Ureter (tissue), 1 donor: ENCODE measurements around the gene GSK3A. TPM values are rescaled to one million over a fixed set of nuclear protein-coding genes. Genes with fewer than 3 reads are reported as not detected.

Experiments
- DNase-seq: peaks from one replicate; pipeline ENCODE4 v3.0.0-alpha.2; 2020; ENCODE audit warnings: low spot score
- total RNA-seq: library from RNA; stranded (reverse); gene quantifications from one replicate; pipeline ENCODE4 v1.2.4, GENCODE V29; 2023
- donor health status: DM: yes; HTN: yes; CAD: no.

Gene GSK3A
- total RNA-seq, 1 donor from 2014 or later: 36.4 TPM

DNA sequence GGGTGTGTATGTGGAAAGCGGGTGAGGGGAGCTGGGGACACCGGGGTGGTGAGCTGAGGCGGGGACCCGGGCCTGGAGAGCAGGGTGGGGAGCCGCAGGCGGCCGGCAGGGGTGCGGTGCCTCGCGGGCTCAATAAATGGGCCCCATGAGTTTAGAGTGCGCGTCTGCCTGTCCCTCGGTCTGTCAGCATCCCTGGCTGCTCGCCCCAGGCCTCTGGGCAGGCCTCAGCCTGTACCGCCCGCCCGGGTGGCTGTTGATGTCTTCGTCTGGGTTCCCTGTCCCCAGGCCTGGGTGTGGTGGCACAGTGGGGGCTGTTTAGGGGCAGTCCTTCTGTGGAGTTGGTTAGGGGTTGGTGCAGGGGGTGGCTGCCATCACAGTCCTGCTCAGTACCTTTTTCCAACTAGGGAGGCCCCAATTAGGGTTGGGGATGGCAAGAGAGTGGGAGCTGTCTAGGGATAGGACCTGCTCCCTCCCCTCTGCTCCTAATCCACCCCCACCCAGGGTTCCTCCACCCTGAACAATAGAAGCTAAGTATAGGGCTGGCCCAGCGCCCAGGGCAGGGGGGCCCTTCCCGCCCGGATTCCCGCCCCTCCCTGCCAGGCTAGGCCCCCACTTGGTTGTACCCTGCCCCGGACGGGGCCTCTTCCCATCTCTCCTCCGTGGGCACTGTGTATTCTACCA lies 38.9 kb upstream of the GSK3A start:
- peak; percentile 84 for DNase-seq

DNA sequence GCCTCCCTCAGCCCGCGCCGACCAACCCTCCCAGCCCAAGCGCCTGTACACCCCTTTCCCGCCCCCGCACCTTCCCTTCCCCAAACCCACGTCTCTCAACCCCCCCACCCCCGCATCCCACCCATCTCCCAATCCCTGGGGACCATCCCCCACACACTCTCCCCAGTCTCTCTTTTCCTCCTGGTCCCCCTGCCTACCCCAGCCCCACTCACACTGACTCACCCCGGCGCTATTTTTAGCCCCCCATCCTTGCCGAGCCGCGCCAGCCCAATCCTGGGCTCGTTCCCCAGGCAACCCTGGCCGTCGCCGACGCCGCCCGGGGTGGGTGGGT lies 38.4 kb upstream of the GSK3A start:
- no peak for DNase-seq

DNA sequence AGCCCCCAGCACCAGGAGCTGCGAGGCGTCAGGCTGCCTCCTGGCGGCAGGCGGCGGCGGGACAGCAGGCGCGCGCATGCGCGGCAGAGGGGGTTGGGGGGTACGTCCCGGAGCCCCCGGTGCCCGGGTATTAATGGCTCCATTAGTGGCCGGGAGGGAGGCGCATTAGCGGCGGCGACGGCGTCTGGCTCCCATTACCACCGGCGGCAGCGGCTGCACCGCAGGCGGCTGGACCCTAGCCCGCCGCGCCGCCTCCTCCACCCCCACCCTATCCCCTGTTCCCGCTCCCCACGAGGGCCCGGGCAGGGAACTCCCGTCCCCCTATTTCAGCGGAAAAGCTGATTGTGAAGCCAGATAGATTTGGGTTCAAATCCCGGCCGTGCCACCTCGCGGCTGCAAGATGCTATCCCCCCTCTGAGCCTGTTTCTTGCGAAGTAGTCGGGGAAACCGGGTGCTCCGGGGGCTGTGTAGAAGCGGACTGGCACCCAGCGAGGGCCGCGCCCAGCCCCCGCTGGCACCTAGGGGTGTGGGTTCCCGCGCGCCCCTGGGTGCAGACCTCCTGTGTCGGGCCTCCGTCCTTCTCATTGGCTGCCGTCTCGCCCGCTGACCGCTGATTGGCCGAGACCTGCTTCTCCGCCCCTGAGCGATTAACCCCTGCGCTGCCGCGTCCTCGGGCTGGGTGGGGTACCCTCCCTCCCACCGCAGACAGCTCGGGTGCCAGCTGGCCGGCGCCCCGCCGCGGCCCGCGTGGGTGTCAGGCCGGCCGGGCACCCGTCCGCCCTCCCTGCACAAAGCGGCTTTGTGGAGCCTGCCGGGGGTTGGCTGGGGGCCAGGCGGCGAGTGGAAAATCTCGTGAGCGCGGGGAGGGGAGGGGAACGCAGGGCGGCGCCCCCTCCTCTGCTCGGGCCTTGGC lies 37.8 kb upstream of the GSK3A start:
- peak; percentile 94 for DNase-seq

DNA sequence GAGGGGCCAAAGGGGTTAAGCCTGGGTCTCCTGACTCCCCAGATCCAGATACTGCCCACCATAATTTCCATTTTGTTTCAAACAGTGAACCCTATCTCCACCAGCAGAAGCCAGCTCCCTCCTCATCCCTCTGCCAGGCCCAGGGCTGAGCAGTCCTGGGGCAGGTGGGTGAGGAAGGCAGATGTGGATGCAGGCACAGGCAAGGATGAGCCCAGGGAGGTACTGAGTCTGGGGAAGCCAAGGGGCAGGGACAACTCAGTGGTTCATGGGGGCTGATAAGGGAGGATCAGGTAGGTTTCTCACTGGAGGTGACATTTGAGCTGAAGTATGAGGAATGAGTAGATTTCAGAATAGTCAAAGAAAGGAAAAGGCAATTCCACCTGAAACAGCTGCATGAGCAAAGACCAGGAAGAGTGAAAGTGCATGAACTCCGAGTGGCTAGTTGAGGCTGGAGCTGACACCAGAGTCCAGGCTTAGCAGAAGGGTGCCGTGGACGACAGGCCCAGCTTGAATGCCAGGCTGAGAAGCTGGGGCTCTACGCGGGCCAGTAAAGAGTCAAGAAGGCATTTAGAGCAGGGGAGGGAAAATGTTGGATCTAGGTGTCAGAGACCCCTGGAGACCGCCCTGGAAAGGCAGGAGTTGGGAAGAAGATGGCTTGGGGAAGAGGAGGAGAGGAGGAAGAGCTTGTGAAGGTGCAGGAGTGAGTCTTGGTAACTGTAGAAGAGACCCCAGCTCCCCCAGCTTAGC lies 36.9 kb upstream of the GSK3A start:
- peak; percentile 44 for DNase-seq

DNA sequence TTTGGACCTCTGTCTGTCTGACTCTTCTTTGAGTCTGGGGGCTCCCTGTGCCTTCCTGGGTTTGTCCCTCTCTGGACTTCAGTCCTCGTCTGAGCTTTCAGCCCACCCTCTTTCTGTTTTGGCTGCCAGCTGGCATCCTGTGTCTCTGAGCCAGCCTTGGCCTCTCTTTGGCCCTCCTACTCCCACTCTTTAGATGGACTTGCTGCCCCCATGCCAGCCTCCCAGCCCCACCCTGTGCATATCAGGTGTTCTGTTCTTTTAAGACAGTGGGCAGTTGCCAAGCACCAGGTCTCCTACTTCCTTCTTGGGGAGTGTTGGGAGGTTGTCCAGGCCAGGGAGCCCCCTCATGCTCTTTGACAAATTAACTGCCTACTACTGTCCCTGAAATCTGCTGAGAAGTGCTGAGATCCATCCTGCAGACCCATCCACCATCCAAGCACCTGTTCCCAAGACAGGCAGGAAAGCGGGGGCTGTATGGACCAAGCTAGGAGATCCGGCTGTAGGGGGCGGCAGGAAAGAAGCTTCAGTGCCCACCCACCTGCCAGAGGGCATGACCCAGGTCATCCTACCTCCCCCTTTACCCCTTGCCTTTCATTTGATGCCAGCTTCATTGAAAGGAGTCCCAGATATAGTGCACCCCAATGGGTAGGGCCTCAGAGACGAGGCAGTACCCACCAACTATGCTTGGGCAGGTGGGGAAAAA lies 36.2 kb upstream of the GSK3A start:
- DNase-seq: peak; percentile 44

DNA sequence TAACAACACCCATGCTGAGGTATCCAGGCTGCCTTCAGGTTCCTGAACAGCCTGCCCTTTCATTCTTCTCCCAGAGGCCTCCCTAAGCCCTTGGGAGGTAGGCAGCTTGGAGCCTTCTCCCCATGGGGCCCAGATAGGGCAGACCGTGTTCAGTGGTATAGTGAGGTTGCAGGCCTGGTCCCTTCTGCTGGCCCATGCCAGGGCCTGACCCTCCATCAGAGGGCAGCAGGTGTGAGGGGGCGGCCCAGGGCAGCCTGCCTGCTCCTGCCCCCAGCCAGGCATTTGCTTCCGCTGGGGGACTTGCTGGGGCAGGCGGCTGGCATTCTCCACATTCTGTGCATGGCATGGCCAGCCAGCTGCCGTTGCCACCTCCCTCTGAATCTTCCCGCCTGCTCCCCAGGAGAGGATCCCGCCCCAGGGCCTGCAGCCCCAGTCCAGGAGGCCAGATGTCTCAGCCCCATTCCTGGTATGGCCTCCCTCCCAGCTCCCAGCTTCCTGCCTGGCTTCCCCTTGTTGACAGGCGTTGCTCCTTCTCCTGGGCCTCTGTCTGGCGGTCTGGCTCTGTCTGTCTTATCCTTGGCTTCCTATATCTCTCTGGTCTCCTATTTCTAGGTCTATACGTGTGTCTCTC lies 35.5 kb upstream of the GSK3A start:
- peak; percentile 52 for DNase-seq

DNA sequence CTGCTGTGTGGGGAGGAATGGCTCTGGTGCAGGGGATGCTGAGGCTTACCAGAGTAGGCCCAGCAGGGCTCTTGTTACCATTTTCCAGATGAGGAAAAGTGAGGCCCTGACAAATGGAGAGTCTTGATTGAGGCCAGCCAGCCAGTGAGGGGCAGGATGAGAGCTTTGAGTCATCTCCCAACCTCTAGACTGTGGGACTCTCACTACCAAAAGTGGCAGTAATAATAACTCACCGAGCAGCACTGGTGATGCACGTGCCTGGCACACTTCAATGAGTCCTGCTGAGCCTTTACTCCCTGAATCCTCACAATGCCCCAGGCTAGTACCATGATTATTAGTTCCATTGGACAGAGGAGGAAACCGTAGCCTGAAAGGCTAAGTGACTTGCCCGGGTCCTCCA lies 34.4 kb upstream of the GSK3A start:
- no peak for DNase-seq

DNA sequence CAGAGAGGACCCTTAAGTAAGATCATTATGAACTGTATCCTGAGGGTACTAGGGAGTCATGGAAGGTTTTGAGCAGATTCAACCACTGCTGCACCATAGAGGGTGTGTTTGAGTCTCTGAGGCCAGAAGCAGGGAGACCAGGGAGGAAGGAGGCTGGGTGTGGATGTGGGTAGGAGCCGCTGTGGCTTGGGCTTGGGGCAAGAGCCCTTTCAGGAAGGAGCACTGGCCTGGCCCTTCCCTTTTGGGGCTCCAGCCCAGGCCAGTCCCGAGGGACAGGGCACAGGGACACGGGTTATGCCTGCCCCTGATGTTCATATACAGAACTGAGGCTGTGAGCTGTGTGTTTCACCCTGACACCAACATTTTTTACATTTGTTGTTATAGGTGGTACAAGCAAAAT lies 33.9 kb upstream of the GSK3A start:
- no peak for DNase-seq

DNA sequence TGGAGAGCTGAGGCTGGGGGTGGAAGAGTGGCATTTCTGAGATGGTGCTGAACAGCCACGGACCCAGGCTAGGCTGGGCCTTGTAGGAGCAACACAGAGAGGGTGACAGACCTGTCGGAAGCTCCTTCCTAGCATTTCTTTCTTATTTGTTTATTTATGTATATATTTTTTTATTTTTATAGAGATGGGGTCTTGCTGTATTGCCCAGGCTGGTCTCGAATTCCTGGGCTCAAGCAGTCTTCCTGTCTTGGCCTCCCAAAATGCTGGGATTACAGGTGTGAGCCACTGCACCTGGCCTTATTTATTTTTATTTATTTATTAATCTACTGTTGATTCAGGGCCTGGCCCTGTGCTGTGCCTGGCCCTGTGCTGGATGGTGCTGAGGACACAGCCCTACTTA lies 33.1 kb upstream of the GSK3A start:
- DNase-seq: no peak

DNA sequence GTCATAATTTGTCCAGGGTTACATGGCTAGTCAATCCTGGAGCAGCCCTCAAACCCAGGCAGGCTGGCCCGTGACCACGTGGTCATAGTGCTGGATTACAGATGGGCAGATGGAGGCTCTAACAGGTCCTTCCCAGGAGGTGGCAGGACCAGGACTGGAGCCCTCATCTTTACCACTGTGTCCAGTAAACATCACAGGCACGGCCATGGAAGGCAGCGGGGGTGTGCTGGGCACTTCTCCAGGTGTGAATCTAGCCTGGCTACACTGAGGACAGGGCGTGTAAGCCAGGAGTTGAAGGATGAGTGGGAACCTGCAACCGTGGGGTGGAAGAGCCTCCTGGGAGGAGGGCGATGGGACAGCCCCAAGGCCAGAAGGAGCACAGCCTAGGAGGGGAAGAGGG lies 32.7 kb upstream of the GSK3A start:
- DNase-seq: no peak

DNA sequence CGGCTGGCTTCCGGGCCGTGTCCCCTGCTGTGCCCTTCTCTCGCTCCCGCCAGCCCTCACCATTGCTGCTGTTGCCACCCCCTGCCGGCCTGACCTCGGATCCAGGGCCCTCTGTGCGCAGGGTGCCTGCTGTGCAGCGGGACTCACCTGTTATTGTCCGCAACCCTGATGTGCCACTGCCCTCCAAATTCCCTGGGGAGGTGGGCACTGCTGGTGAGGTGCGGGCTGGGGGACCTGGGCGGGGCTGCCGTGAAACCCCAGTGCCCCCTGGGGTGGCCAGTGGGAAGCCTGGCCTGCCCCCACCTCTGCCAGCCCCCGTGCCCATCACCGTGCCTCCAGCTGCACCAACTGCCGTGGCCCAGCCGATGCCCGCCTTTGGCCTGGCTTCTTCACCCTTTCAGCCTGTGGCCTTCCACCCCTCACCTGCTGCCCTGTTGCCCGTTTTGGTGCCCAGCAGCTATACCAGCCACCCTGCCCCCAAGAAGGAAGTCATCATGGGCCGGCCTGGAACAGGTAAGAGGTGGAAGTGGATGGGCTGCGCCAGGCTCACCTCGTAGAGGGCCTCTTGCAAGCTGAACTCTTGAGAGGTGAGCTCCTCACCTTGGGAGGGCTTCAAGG lies 31.8 kb upstream of the GSK3A start:
- peak; percentile 44 for DNase-seq

DNA sequence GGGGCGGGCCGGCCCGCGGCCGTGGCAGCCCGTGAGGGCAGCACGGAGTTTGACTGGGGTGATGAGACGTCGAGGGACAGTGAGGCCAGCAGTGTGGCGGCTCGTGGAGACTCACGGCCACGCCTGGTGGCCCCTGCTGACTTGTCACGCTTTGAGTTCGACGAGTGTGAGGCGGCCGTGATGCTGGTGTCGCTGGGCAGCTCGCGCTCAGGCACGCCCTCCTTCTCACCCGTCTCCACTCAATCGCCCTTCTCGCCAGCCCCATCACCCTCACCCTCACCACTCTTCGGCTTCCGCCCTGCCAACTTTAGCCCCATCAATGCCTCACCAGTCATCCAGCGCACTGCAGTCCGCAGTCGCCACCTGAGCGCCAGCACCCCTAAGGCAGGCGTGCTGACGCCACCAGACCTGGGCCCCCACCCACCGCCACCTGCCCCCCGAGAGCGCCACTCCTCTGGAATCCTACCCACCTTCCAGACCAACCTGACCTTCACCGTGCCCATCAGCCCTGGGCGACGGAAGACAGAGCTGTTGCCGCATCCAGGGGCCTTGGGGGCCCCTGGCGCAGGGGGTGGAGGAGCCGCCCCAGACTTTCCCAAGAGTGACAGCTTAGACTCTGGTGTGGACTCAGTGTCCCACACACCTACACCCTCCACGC lies 31.1 kb upstream of the GSK3A start:
- DNase-seq: peak; percentile 43

DNA sequence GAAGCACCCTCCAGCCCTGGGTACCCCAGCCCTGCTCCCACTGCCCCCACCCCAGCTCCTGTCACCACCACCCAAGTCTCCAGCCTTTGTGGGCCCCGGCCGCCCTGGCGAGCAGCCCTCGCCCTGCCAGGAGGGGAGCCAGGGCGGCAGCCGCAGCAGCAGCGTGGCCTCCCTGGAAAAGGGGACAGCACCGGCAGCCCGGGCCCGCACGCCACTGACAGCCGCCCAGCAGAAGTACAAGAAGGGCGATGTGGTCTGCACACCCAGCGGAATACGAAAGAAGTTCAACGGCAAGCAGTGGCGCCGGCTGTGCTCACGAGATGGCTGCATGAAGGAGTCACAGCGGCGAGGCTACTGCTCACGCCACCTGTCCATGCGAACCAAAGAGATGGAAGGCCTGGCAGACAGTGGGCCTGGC lies 30.6 kb upstream of the GSK3A start:
- DNase-seq: no peak

DNA sequence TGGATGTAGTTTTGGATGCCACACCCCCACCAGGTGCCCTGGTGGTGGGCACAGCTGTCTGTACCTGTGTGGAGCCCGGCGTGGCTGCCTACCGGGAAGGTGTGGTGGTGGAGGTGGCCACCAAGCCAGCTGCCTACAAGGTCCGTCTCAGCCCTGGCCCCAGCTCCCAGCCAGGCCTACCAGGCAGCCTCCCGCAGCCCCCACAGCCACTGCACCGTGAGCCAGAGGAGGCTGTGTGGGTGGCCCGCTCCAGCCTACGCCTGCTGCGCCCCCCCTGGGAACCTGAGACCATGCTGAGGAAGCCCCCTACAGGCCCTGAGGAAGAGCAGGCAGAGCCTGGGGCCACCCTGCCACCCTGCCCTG lies 30.1 kb upstream of the GSK3A start:
- DNase-seq: peak; percentile 43

DNA sequence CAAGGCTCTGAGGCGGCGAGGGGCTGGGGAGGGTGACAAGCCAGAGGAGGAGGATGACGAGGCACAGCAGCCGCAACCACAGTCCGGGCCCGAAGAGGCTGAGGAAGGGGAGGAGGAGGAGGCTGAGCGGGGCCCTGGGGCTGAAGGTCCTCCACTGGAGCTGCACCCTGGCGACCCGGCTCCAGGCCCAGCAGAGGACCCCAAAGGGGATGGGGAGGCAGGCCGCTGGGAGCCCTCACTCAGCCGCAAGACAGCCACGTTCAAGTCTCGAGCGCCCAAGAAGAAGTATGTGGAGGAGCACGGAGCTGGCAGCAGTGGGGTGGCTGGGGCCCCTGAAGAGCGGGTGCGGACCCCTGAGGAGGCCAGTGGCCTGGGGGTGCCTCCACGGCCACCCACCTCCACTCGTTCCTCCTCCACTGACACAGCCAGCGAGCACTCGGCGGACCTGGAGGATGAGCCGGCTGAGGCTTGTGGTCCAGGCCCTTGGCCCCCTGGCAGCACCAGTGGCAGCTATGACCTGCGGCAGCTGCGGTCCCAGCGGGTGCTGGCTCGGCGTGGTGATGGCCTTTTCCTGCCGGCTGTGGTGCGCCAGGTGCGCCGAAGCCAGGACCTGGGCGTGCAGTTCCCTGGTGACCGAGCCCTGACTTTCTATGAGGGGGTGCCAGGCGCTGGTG lies 29.6 kb upstream of the GSK3A start:
- no peak for DNase-seq

DNA sequence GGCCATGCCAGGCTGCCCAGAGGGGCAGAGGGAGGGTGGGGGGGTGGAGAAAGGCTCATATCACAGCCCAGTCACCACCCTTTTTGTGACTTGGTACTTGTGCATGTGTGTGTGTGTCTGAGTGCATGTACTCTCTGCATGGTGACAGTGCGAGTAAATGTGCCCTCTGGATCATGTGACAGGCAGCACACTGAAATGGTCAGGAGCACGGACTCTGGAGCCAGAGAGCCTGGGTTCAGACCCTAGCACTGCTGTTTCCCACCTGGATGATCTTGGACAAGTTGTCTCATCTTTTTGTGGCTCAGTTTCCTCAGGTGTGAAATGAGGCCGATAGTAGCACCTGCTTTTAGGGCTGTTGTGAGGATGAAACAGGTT lies 28.6 kb upstream of the GSK3A start:
- DNase-seq: no peak

DNA sequence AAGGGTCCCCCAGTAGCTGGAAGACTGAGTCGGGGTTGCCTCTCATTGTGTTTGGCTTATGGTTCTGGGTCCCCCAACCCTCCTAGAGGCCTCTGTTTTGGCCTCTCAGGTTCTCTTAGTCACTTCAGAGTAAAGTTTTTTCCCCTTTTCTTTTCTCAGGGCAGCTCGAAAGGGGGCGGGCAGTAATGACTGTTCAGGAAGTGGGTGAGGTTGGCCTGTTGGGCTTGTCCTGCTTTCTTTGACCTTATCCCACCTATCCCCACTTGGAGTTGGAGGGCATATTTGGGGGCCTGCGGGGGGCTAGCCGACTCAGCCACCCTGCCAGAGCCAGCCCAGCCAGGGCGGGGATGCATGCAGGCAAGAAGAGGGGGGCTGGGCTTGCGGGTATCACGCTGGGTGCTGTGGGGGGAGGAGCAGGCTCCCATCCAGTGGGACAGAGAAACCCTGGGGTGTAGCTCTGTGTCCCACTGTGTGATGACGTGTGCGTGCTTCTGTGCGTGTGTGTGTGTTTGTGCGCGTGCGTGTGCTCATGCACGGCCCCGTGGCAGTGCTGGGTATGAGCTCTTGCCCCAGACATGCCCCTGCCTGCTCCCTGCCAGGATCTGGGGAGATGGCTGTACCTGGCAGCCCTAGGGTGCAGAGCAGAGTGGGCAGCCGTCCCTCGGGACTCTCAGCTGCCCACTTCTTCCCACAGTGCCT lies 28.1 kb upstream of the GSK3A start:
- DNase-seq: peak; percentile 78

DNA sequence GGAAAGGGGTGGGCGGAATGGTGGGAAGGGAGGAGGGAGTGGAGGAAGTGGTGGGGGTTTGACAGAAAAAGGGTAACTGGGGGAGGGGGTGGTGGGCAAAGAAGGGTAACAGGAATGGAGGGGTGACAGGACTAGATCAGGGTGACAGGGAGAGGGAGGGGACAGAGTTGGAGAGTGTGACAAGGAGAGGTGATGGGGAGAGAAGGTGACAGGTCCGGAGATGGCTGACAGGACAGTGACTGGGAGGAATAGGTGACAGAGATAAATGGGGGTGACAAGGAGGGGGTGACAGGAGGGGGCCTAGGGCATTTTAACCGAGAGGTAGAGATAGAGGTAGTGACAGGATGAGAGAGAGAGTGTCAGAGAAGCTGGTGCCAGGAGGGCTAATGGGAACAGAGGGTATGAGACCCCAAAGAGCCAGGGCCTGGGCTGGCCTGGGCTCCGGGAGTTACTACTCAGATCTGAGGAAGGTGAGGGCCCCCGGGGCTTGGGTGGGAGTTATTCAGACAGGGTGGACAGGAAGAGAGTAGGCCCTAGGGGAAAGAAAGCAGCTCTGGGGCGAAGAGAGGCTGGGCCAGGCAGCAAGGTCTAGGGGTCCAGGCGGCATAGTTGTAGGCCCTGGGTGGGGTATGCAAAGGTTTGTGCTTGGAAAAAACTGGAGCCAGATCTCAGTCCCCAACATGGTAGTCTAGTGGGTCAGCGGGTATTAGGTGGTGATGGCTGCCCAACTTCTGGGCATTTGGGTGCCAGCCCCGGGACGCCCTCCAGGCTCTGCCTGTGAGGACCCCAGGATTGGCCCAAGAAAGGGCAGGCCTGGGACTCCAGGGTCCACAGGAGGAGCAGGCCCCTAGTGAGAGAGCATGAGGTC lies 27.3 kb upstream of the GSK3A start:
- peak; percentile 51 for DNase-seq
